Karpas-422 (cell line): Measurements from ENCODE around the gene RAI1. TPM values are rescaled to one million over a fixed set of nuclear protein-coding genes. Genes with fewer than 3 reads are reported as not detected.

Experiments
- DNase-seq: peaks from one replicate; pipeline ENCODE4 v3.0.0-alpha.2; 2015
- H2AFZ ChIP-seq: fragments of 200-600 bp; sonication (generic); 2 replicates; pipeline ENCODE4 v1.6.1; 2014; ENCODE audit warnings: antibody characterized with exemption, low read length, mixed read lengths
- H3K27ac ChIP-seq: fragments of 200-600 bp; sonication (generic); 2 replicates; pipeline ENCODE4 v1.5.1; 2014; ENCODE audit warnings: mild to moderate bottlenecking, low read length, moderate library complexity
- H3K27me3 ChIP-seq: fragments of 200-600 bp; sonication (generic); 2 replicates; pipeline ENCODE4 v1.6.1; 2014; ENCODE audit warnings: low read length, mixed read lengths
- H3K36me3 ChIP-seq: fragments of 200-600 bp; sonication (generic); 2 replicates; pipeline ENCODE4 v1.6.1; 2014; ENCODE audit warnings: low read length, mixed read lengths; ENCODE audit not compliant: insufficient read depth
- H3K4me1 ChIP-seq: fragments of 200-600 bp; sonication (generic); 2 replicates; pipeline ENCODE4 v1.6.1; 2014; ENCODE audit warnings: mild to moderate bottlenecking, low read length, mixed read lengths
- H3K4me2 ChIP-seq: fragments of 200-600 bp; sonication (generic); 2 replicates; pipeline ENCODE4 v1.6.1; 2014; ENCODE audit warnings: low read length, low read depth, mild to moderate bottlenecking; ENCODE audit not compliant: poor library complexity, severe bottlenecking
- H3K4me3 ChIP-seq: fragments of 200-600 bp; sonication (generic); 2 replicates; pipeline ENCODE4 v1.5.1; 2014; ENCODE audit warnings: mild to moderate bottlenecking, antibody characterized with exemption, low read length, mixed read lengths
- H3K79me2 ChIP-seq: fragments of 200-600 bp; sonication (generic); 2 replicates; pipeline ENCODE4 v1.6.1; 2014; ENCODE audit warnings: mild to moderate bottlenecking, low read length, mixed read lengths
- H3K9ac ChIP-seq: fragments of 200-600 bp; sonication (generic); 2 replicates; pipeline ENCODE4 v1.6.0; 2014; ENCODE audit warnings: low read length
- H3K9me2 ChIP-seq: fragments of 200-600 bp; sonication (generic), shearing (Covaris generic); replicated peaks from 2 replicates; pipeline ENCODE4 v1.6.0; 2014; ENCODE audit warnings: mild to moderate bottlenecking, low read length, moderate library complexity; ENCODE audit not compliant: insufficient read depth
- H3K9me3 ChIP-seq: fragments of 300-700, 200-600 bp; sonication (generic); 2 replicates; pipeline ENCODE4 v1.6.1; 2014; ENCODE audit warnings: low read length, mixed read lengths
- H4K20me1 ChIP-seq: fragments of 200-600 bp; sonication (generic); 2 replicates; pipeline ENCODE4 v1.6.1; 2014; ENCODE audit warnings: mild to moderate bottlenecking, antibody characterized with exemption, low read length, low read depth; ENCODE audit not compliant: insufficient read depth
- total RNA-seq: library from RNA; depleted of rRNA; stranded (reverse); fragments of >200 nt; shearing (Covaris generic); gene quantifications from 2 replicates; pipeline ENCODE4 v1.2.3, GENCODE V29; 2014; ENCODE audit warnings: low replicate concordance

Gene RAI1
- total RNA-seq, 1 experiment from 2014 or later = 18.2 TPM

DNA sequence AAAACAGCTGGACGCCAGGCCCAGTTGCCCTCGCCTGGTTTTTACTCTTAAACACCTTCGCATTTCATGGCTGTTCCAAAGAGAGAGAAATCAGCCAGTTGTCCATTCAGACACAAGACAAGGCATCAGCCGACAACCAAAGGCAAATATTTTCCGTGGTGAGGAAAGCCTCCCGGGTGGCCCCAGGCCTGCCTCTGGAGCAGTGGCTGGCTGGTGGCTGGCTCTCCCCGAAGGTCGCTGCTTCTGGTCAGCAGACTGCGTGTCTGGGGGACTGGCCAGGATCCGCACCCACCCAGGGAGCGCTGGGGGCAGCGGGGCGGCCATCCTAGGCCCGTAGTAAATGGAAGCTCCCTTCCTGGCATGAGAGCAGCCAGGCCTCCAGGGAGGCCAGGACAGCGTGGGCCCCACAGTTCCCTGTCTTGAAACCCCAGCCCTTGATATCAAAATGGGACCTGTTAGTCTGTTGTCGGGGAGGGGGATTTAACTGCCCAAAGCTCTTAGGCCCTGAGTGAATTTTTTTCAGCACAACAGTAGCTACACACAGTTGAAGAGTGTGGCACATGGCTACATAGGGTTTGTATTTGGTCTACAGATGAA is 97.9 kb downstream of the RAI1 start:
- Histone ChIP-seq H3K4me1 (peaks cover 77% of the 10 kb centered on the region), H3K36me3 (no peaks in the 10 kb centered on the region), H4K20me1 (no peaks in the 10 kb centered on the region), H3K4me3 (no peak overlapping the region), H3K4me2 (no peak overlapping the region), H3K27me3 (no peaks in the 10 kb centered on the region), H3K79me2 (peaks cover 38% of the 10 kb centered on the region), H3K9ac (no peak overlapping the region), H3K9me3 (no peaks in the 10 kb centered on the region), H2AFZ (no peak overlapping the region), H3K27ac (peak overlapping the region; percentile 55), H3K9me2 (no peaks in the 10 kb centered on the region)
- DNase-seq = no peak

DNA sequence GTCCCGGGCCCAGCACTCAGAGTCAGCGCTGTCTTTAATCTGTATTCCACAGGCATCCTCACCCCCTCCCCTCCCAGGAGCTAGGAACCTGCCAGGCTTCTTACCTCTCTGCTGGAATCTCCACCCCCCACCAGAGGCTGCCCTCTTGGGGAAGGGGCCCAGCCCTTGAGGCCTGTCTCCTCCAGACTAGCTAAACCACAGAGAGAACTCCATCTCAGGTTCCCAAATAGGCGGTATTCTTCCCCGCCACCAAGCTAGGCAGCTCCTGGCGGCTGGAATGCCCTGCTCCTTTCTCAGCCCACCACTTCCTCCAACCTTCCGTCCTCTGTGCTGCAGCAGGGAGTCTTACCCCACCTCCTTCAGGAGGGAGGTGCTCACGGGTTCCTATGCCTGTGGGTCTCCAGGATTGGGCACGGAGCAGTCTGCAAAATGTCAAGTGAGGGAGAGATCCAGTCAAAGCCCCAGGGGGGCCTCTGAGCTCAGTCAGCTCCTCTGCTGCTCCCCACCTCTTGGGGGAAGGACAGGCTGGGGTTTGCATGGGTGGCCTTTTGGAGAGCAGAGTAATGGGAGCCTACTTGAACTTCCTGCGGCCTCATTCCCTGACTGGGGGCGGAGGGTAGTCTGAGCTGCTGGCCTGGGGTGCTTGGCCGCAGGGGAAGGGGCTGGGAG is 99.8 kb downstream of the RAI1 start:
- Histone ChIP-seq H2AFZ (no peak overlapping the region), H3K27ac (peak overlapping the region; percentile 100), H3K4me1 (peaks cover 77% of the 10 kb centered on the region), H4K20me1 (no peaks in the 10 kb centered on the region), H3K9ac (peak overlapping the region; percentile 79), H3K4me2 (peak overlapping the region; percentile 88), H3K27me3 (no peaks in the 10 kb centered on the region), H3K36me3 (no peaks in the 10 kb centered on the region), H3K79me2 (peaks cover 42% of the 10 kb centered on the region), H3K4me3 (peak overlapping the region; percentile 66), H3K9me3 (no peaks in the 10 kb centered on the region), H3K9me2 (no peaks in the 10 kb centered on the region)
- peak; percentile 80 for DNase-seq

DNA sequence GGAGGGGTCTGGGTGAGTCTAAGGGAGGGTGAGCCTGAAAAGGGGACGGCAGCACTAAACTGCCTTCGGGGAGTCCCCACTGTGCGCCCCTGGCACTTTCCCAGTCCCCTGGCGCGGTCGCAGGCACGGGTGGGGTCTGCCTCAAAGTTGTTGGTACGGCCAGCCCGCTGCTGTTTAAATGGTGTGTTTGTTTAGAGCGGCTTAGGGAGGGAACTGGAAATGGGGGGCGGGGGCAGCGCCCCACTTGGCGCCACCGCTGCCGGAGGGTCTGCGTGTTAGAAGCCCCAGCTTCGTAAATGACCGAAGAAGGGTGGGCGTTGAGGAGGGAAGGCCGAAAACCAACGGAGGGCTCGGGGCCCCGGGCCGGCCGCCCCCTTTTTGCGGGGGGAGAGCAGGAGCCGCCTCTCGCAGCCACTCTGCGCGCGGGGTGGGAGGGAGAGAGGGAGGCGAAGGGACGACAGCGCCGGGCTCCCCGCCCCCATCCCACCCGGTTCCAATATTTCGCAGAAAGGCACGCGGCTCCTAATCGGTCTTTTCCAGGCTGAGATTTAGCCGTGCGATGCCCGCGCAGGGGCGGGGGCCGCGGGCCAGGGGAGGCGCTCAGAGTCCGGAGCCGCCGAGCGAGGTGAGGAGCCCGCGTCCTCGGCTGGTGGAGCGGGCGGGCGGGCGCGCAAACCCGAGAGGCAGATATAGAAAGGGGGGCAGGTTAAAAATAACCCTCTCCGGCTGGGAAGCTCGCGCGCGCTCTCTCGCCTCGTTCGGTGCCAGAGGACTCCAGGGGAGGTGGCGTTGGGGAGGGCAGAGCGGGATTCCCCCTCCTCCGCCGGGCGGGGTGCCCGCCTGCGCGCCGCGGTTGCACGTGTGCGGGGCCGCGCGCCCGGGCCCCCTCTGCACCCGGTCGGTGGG is 100.6 kb downstream of the RAI1 start:
- H3K4me2 ChIP-seq = peak overlapping the region; percentile 88

DNA sequence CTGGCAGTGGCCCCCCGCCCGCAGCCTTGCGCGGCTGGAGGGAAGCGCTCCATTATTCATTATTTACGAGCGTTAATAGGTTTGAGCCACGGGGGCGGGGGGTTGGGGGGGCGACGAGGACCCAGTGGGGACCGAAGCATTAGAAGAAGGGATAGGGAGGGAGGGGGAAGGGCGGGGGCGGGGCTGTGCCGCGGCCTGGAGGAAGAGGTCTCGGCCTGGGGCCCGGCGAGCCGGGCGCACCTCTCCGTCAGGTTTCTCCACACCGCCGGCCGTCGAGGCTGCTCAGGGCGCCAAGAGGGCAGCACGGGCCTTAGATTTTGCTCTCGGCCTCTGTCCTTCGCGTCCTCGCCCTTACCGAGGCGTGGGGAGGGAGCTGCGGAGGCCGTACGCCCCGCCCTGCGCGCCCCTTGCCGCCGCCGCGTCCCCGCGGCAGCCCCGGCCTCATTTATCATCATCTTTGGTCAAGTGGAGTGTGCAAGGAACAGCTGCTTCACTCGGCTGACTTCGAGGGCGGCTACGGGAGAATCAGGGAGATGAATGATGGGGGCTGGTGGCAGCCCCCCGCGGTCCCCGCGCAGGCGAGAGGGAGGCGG is 101.4 kb downstream of the RAI1 start:
- peaks cover 48% of the 10 kb centered on the region for H3K79me2 ChIP-seq
- peak overlapping the region; percentile 79 for H3K9ac ChIP-seq
- H3K9me2 ChIP-seq = no peaks in the 10 kb centered on the region
- peak overlapping the region; percentile 88 for H3K4me2 ChIP-seq
- peak overlapping the region; percentile 66 for H3K4me3 ChIP-seq
- H3K36me3 ChIP-seq = no peaks in the 10 kb centered on the region
- no peaks in the 10 kb centered on the region for H3K27me3 ChIP-seq
- peak; percentile 93 for DNase-seq
- H4K20me1 ChIP-seq = no peaks in the 10 kb centered on the region
- no peaks in the 10 kb centered on the region for H3K9me3 ChIP-seq
- H3K4me1 ChIP-seq = peaks cover 77% of the 10 kb centered on the region
- peak overlapping the region; percentile 100 for H3K27ac ChIP-seq
- H2AFZ ChIP-seq = no peak overlapping the region

More for the DNA sequence above, 100.6 kb downstream of the RAI1 start:
- Histone ChIP-seq H3K79me2 (peaks cover 47% of the 10 kb centered on the region), H3K9ac (peak overlapping the region; percentile 79), H3K36me3 (no peaks in the 10 kb centered on the region), H3K27me3 (no peaks in the 10 kb centered on the region), H3K9me3 (no peaks in the 10 kb centered on the region), H3K4me1 (peaks cover 77% of the 10 kb centered on the region), H4K20me1 (no peaks in the 10 kb centered on the region), H3K27ac (peak overlapping the region; percentile 100), H3K9me2 (no peaks in the 10 kb centered on the region), H3K4me3 (peak overlapping the region; percentile 66), H2AFZ (no peak overlapping the region)
- DNase-seq = peak; percentile 84

DNA sequence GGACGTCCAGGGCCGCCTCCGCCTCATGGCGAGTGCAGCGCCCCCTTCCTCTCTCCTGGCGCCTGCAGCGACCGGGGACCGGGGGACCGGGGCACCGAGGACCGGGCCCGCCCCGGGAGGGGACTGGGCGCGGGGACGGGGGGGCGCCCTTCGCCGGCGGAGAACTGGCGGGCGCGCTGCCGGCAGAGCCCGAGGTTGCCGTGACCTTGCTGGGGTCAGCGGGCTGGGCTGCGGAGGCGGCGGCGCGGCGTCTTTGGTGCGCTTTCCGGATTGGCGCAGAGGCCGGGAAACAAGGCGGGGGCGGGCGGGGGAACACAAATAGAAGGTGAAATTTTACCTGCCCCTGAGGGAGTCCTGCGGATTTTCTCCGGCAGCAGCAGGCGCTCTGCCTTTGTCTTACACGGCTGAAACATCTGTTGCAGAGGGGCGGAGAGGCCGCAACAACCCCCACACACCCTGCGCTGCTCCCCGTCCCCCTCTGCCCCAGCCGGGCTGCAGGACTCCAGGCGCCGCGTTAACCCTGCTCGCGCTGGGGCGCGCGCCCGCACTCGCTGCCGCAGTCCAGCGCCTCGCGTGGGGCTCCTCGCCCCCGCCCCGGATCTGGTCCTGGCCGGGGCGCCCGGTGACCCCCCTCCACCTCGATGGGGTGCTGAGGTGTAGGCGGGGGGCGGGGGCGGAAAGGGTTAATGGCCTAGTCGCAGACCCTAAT is 102.0 kb downstream of the RAI1 start:
- H3K27ac ChIP-seq = peak overlapping the region; percentile 100

DNA sequence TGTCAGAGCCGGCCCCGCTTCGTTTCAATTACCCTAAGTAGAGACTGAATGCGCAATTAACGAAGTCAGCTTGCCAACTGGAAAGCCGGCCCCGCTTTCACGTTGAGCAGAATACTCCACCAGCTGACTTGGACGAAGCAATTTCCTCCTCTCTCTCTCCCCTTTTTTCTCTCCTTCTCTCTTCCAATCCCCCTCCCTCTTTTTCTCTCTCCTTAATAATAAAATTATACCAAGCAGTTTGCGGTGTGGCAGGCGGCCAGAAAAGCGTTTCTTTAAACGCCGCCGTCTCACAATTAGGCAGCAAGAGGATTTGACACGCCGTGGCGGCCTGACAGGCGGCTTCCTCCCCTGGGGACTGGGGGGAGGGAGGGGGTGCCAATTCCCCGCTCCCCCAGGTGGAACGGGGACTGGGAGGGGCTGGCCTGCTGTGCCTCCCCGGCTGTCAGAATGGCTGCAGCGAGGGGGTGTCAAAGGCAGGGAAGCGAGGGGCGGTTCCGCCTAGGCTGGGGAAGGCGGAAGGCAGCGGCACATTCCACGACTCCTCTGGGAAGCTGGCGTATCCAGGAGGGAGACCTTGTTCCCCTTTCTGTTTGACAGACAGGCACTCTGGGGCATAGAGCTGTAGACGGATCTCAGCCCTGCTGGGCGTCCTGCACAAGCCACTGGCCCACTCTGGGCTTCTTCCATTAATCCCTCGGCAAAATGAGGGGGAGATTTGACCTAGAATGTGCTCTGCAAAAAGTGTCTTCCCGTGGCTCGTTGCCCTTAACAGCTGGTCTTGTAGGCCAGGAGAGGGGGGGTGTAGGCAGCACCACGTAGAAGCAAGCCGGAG is 102.8 kb downstream of the RAI1 start:
- H3K27me3 ChIP-seq = no peaks in the 10 kb centered on the region
- H3K4me1 ChIP-seq = peaks cover 80% of the 10 kb centered on the region
- H3K27ac ChIP-seq = peak overlapping the region; percentile 100
- peak overlapping the region; percentile 73 for H3K4me2 ChIP-seq
- H3K4me3 ChIP-seq = peak overlapping the region; percentile 60
- no peaks in the 10 kb centered on the region for H3K9me3 ChIP-seq
- DNase-seq = peak; percentile 96
- no peaks in the 10 kb centered on the region; the same call in 1 of the 2 replicates for H4K20me1 ChIP-seq
- no peaks in the 10 kb centered on the region for H3K9me2 ChIP-seq
- peak overlapping the region; percentile 79 for H3K9ac ChIP-seq
- no peaks in the 10 kb centered on the region for H3K36me3 ChIP-seq
- no peak overlapping the region for H2AFZ ChIP-seq
- peaks cover 55% of the 10 kb centered on the region for H3K79me2 ChIP-seq

More for the DNA sequence above, 102.0 kb downstream of the RAI1 start:
- H3K9me3 ChIP-seq = no peaks in the 10 kb centered on the region
- H3K36me3 ChIP-seq = no peaks in the 10 kb centered on the region
- H3K79me2 ChIP-seq = peaks cover 48% of the 10 kb centered on the region
- no peaks in the 10 kb centered on the region; the same call in 1 of the 2 replicates for H4K20me1 ChIP-seq
- DNase-seq = peak; percentile 98
- H3K4me2 ChIP-seq = peak overlapping the region; percentile 88
- peak overlapping the region; percentile 66 for H3K4me3 ChIP-seq
- H3K27me3 ChIP-seq = no peaks in the 10 kb centered on the region
- H3K9me2 ChIP-seq = no peaks in the 10 kb centered on the region
- no peak overlapping the region for H2AFZ ChIP-seq
- peak overlapping the region; percentile 79 for H3K9ac ChIP-seq
- H3K4me1 ChIP-seq = peaks cover 82% of the 10 kb centered on the region

DNA sequence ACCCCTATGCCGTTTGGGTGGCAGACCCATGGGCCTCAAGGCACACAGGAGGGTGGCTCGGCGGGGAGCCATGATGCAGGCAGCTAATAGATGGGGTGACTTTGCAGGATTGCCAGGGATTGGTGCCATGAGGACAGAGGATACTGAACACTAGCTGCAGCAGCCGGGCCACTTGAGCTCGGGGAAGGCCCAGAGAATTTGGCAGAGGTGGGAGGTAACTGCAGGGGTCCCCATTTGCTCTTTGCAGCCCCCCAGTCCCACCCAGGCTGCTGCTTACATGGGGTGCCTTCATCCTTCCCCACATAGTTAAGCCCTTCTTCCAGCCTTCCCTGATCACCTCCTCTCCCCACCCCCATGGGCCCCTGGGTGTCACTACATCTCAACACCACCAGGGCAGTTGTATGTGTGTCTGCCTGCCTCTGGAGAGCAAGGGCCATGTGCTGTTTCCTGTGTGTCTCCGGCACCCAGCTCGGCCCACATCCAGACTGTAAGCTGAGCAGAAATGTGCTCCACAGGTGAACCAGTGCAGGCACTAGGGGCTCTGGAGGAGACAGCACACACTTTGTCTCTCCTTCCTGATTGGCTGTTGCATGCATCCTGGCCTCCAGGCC is 103.5 kb downstream of the RAI1 start:
- Histone ChIP-seq H3K27me3 (no peaks in the 10 kb centered on the region), H2AFZ (no peak overlapping the region), H3K9me3 (no peaks in the 10 kb centered on the region), H3K4me2 (peak overlapping the region; percentile 73), H3K27ac (peak overlapping the region; percentile 100), H3K9ac (peak overlapping the region; percentile 79), H3K9me2 (no peaks in the 10 kb centered on the region), H3K4me3 (peak overlapping the region; percentile 60), H3K36me3 (no peaks in the 10 kb centered on the region), H4K20me1 (no peaks in the 10 kb centered on the region; the same call in 1 of the 2 replicates), H3K79me2 (peaks cover 62% of the 10 kb centered on the region), H3K4me1 (peaks cover 82% of the 10 kb centered on the region)
- DNase-seq = peak; percentile 91
